Fibroblast of peridontal ligament (primary cell): ENCODE results near the gene SMIM24.
"Not testable (repeated sequence)": the region's sequence is repeated elsewhere in the genome, so short reads cannot be mapped to it uniquely, and the experiment has no call there.

Experiments used
- DNase-seq: peaks from one replicate; pipeline ENCODE4 v3.0.0-alpha.2; 2010; ENCODE audit errors: extremely low read depth

SMIM24 gene

GRCh38 chr19:3455960-3456601 is 24.2 kb downstream of the SMIM24 start:
- DNase-seq, result no peak

- no peak for DNase-seq
Measured at GRCh38 chr19:3455393-3455955, 24.9 kb downstream of the SMIM24 start.

GRCh38 chr19:3454656-3455392 is 25.5 kb downstream of the SMIM24 start:
- no peak for DNase-seq

GRCh38 chr19:3453840-3454239 is 26.5 kb downstream of the SMIM24 start:
- DNase-seq, result no peak

GRCh38 chr19:3452942-3453214 is 27.4 kb downstream of the SMIM24 start:
- DNase-seq, result not testable (repeated sequence)

GRCh38 chr19:3452171-3452941 is 28.0 kb downstream of the SMIM24 start:
- DNase-seq, result no peak

- DNase-seq, result no peak
Measured at GRCh38 chr19:3451451-3451866, 28.9 kb downstream of the SMIM24 start.

GRCh38 chr19:3450796-3451411 is 29.4 kb downstream of the SMIM24 start:
- DNase-seq, result peak; percentile 100

GRCh38 chr19:3448616-3449334 is 31.6 kb downstream of the SMIM24 start:
- DNase-seq, result no peak

- DNase-seq, result not testable (repeated sequence)
Measured at GRCh38 chr19:3446657-3447056, 33.7 kb downstream of the SMIM24 start.

GRCh38 chr19:3444695-3445234 is 35.6 kb downstream of the SMIM24 start:
- DNase-seq, result no peak

GRCh38 chr19:3443840-3444694 is 36.3 kb downstream of the SMIM24 start:
- peak; percentile 33 for DNase-seq

- no peak for DNase-seq
Measured at GRCh38 chr19:3442487-3443071, 37.7 kb downstream of the SMIM24 start.

GRCh38 chr19:3441986-3442329 is 38.4 kb downstream of the SMIM24 start:
- no peak for DNase-seq

- DNase-seq, result no peak
Measured at GRCh38 chr19:3441089-3441985, 39.0 kb downstream of the SMIM24 start.

- DNase-seq, result no peak
Measured at GRCh38 chr19:3440082-3440481, 40.2 kb downstream of the SMIM24 start.

- DNase-seq, result peak; percentile 89
Measured at GRCh38 chr19:3434630-3435553, 45.4 kb downstream of the SMIM24 start.
